NCI-H748 treated with DMSO at 0.1 percent for 48 hours (cell line): ENCODE results near the gene SAMD1.

Experiments
- DNase-seq: peaks from one replicate; lab custom pipeline; 2025; lab: John Stamatoyannopoulos, UW

The SAMD1 gene

GRCh38 chr19:14113762-14114414 lies 23.3 kb upstream of the SAMD1 start:
- DNase-seq = no peak

GRCh38 chr19:14112809-14113385 lies 22.3 kb upstream of the SAMD1 start:
- no peak for DNase-seq

- DNase-seq = no peak
Observed at GRCh38 chr19:14112051-14112808, 21.7 kb upstream of the SAMD1 start.

GRCh38 chr19:14111486-14111885 lies 20.9 kb upstream of the SAMD1 start:
- DNase-seq = no peak

- no peak for DNase-seq
Observed at GRCh38 chr19:14110650-14111049, 20.1 kb upstream of the SAMD1 start.

- no peak for DNase-seq
Observed at GRCh38 chr19:14107581-14108461, 17.3 kb upstream of the SAMD1 start.

- DNase-seq = no peak
Observed at GRCh38 chr19:14106840-14107239, 16.3 kb upstream of the SAMD1 start.

GRCh38 chr19:14105680-14106079 lies 15.1 kb upstream of the SAMD1 start:
- DNase-seq = no peak

GRCh38 chr19:14103310-14103709 lies 12.8 kb upstream of the SAMD1 start:
- DNase-seq = no peak

- DNase-seq = no peak
Observed at GRCh38 chr19:14102756-14103155, 12.2 kb upstream of the SAMD1 start.

- DNase-seq = no peak
Observed at GRCh38 chr19:14102102-14102696, 11.6 kb upstream of the SAMD1 start.

- DNase-seq = no peak
Observed at GRCh38 chr19:14101003-14101545, 10.5 kb upstream of the SAMD1 start.

- no peak for DNase-seq
Observed at GRCh38 chr19:14097532-14098151, 7.1 kb upstream of the SAMD1 start.

GRCh38 chr19:14096272-14096992 lies 5.9 kb upstream of the SAMD1 start:
- DNase-seq = no peak

GRCh38 chr19:14094854-14095253 lies 4.3 kb upstream of the SAMD1 start:
- no peak for DNase-seq

GRCh38 chr19:14093117-14093823 lies 2.7 kb upstream of the SAMD1 start:
- DNase-seq = no peak

- DNase-seq = no peak
Observed at GRCh38 chr19:14091813-14092462, 1.4 kb upstream of the SAMD1 start.

GRCh38 chr19:14091081-14091812 lies 696 bp upstream of the SAMD1 start:
- DNase-seq = no peak
